ENCODE data around the gene PARD3. TPM values are rescaled to one million over a fixed set of nuclear protein-coding genes. Genes with fewer than 3 reads are reported as not detected.

PARD3 gene
- total and polyA plus RNA-seq, 2 experiments from 2014 or later, result 6.3 to 21.2 TPM

- no peak for DNase-seq
- Histone ChIP-seq H3K79me2 (ENCODE audit: insufficient read depth) (peaks cover 67% of the 10 kb centered on the region), H3K27me3 (replicated peaks; ENCODE audit: insufficient read depth) (no peaks in the 10 kb centered on the region), H4K20me1 (ENCODE audit: insufficient read depth) (no peaks in the 10 kb centered on the region), H3K36me3 (ENCODE audit: low read depth) (no peaks in the 10 kb centered on the region), H3K9me2 (ENCODE audit: insufficient read depth) (no peaks in the 10 kb centered on the region), H3K4me1 (ENCODE audit: insufficient read depth) (peaks cover 40% of the 10 kb centered on the region), H3K9ac (no peak overlapping the region), H3K4me2 (ENCODE audit: unreplicated experiment) (no peak overlapping the region), H3K27ac (no peak overlapping the region), H3K9me3 (ENCODE audit: low read depth) (no peaks in the 10 kb centered on the region), H3F3A (ENCODE audit: insufficient read depth) (peaks cover 41% of the 10 kb centered on the region), H3K4me3 (no peak overlapping the region), H2AFZ (no peak overlapping the region)
- WGBS, 2 experiments (ENCODE audit: low coverage in 1 of 2, low lambda C conversion rate in 2 of 2, missing lambda C conversion rate in 2 of 2), result 94 to 98% methylated on average over 3 of the region's 3 CpGs
- no peak for TF ChIP-seq EZH2phosphoT487 (IDR thresholded peaks at IDR 0.05; ENCODE audit: insufficient read depth, low read depth)
- no peak for TF ChIP-seq EZH2 (IDR thresholded peaks at IDR 0.05; ENCODE audit: insufficient read depth, poor library complexity, severe bottlenecking)
- in situ Hi-C loops (cut with MboI), result no loop called here
Measured at GRCh38 chr10:34734918-34735317, 80.2 kb downstream of the PARD3 start.

- no peaks in the 10 kb centered on the region for H4K20me1 ChIP-seq (ENCODE audit: insufficient read depth)
- peaks cover 30% of the 10 kb centered on the region for H3K4me1 ChIP-seq (ENCODE audit: insufficient read depth)
- H3K4me2 ChIP-seq (ENCODE audit: unreplicated experiment), result peak overlapping the region; percentile 39
- H3K9me2 ChIP-seq (ENCODE audit: insufficient read depth), result no peaks in the 10 kb centered on the region
- in situ Hi-C loops (cut with MboI), result no loop called here
- peak; percentile 75 for DNase-seq
- no peaks in the 10 kb centered on the region for H3K9me3 ChIP-seq (ENCODE audit: low read depth)
- H2AFZ ChIP-seq, result no peak overlapping the region
- 55 to 60% methylated on average over 4 of the region's 4 CpGs for WGBS, 2 experiments (ENCODE audit: low coverage in 1 of 2, low lambda C conversion rate in 2 of 2, missing lambda C conversion rate in 2 of 2)
- H3K27me3 ChIP-seq (replicated peaks; ENCODE audit: insufficient read depth), result no peaks in the 10 kb centered on the region
- no peaks in the 10 kb centered on the region for H3K36me3 ChIP-seq (ENCODE audit: low read depth)
- H3K9ac ChIP-seq, result no peak overlapping the region
- no peak for TF ChIP-seq EZH2 (IDR thresholded peaks at IDR 0.05; ENCODE audit: insufficient read depth, poor library complexity, severe bottlenecking)
- TF ChIP-seq EZH2phosphoT487 (IDR thresholded peaks at IDR 0.05; ENCODE audit: insufficient read depth, low read depth), result no peak; the same call in 1 of the 2 replicates
- peaks cover 29% of the 10 kb centered on the region for H3F3A ChIP-seq (ENCODE audit: insufficient read depth)
- H3K27ac ChIP-seq, result peak overlapping the region; percentile 63
- peaks cover 68% of the 10 kb centered on the region for H3K79me2 ChIP-seq (ENCODE audit: insufficient read depth)
- H3K4me3 ChIP-seq, result no peak overlapping the region
Measured at GRCh38 chr10:34732926-34733325, 82.2 kb downstream of the PARD3 start.

- no peak overlapping the region for H3K9ac ChIP-seq
- no peaks in the 10 kb centered on the region for H4K20me1 ChIP-seq (ENCODE audit: insufficient read depth)
- H3K4me1 ChIP-seq (ENCODE audit: insufficient read depth), result peaks cover 30% of the 10 kb centered on the region
- no peaks in the 10 kb centered on the region for H3K9me3 ChIP-seq (ENCODE audit: low read depth)
- peaks cover 65% of the 10 kb centered on the region for H3K79me2 ChIP-seq (ENCODE audit: insufficient read depth)
- H3K36me3 ChIP-seq (ENCODE audit: low read depth), result no peaks in the 10 kb centered on the region
- no peaks in the 10 kb centered on the region for H3K27me3 ChIP-seq (replicated peaks; ENCODE audit: insufficient read depth)
- 47 to 50% methylated on average over 7 of the region's 7 CpGs for WGBS, 2 experiments (ENCODE audit: low coverage in 1 of 2, low lambda C conversion rate in 2 of 2, missing lambda C conversion rate in 2 of 2)
- H3K9me2 ChIP-seq (ENCODE audit: insufficient read depth), result no peaks in the 10 kb centered on the region
- H3K27ac ChIP-seq, result peak overlapping the region; percentile 48; the same call in 1 of the 2 replicates
- no peak overlapping the region for H2AFZ ChIP-seq
- H3K4me3 ChIP-seq, result peak overlapping the region; percentile 10; the same call in 1 of the 2 replicates
- TF ChIP-seq EZH2 (IDR thresholded peaks at IDR 0.05; ENCODE audit: insufficient read depth, poor library complexity, severe bottlenecking), result no peak
- peak; percentile 74 for DNase-seq
- peaks cover 29% of the 10 kb centered on the region for H3F3A ChIP-seq (ENCODE audit: insufficient read depth)
- peak overlapping the region; percentile 39 for H3K4me2 ChIP-seq (ENCODE audit: unreplicated experiment)
- in situ Hi-C loops (cut with MboI), result no loop called here
Measured at GRCh38 chr10:34731885-34732701, 83.0 kb downstream of the PARD3 start.

- peaks cover 60% of the 10 kb centered on the region for H3K79me2 ChIP-seq (ENCODE audit: insufficient read depth)
- H3K36me3 ChIP-seq (ENCODE audit: low read depth), result no peaks in the 10 kb centered on the region
- H3K27ac ChIP-seq, result peak overlapping the region; percentile 48
- WGBS, 2 experiments (ENCODE audit: low coverage in 1 of 2, low lambda C conversion rate in 2 of 2, missing lambda C conversion rate in 2 of 2), result 79 to 87% methylated on average over 2 of the region's 2 CpGs
- H2AFZ ChIP-seq, result no peak overlapping the region
- no peak for TF ChIP-seq EZH2phosphoT487 (IDR thresholded peaks at IDR 0.05; ENCODE audit: insufficient read depth, low read depth)
- TF ChIP-seq EZH2 (IDR thresholded peaks at IDR 0.05; ENCODE audit: insufficient read depth, poor library complexity, severe bottlenecking), result no peak
- DNase-seq, result no peak
- peaks cover 29% of the 10 kb centered on the region for H3F3A ChIP-seq (ENCODE audit: insufficient read depth)
- H3K9me2 ChIP-seq (ENCODE audit: insufficient read depth), result no peaks in the 10 kb centered on the region
- peak overlapping the region; percentile 39 for H3K4me2 ChIP-seq (ENCODE audit: unreplicated experiment)
- peaks cover 30% of the 10 kb centered on the region for H3K4me1 ChIP-seq (ENCODE audit: insufficient read depth)
- in situ Hi-C loops (cut with MboI), result no loop called here
- no peaks in the 10 kb centered on the region for H3K27me3 ChIP-seq (replicated peaks; ENCODE audit: insufficient read depth)
- H3K9ac ChIP-seq, result no peak overlapping the region
- H4K20me1 ChIP-seq (ENCODE audit: insufficient read depth), result no peaks in the 10 kb centered on the region
- H3K9me3 ChIP-seq (ENCODE audit: low read depth), result no peaks in the 10 kb centered on the region
- H3K4me3 ChIP-seq, result no peak overlapping the region
Measured at GRCh38 chr10:34731213-34731612, 83.9 kb downstream of the PARD3 start.
